PC-9 (cell line): ENCODE data around the gene SPATA21.

Experiments used
- CTCF ChIP-seq: fragments of 200-600 bp; sonication (generic); conservative IDR thresholded peaks from 2 replicates; pipeline ENCODE4 v1.6.1; 2017; ENCODE audit warnings: mixed run types, antibody characterized with exemption, mild to moderate bottlenecking, moderate library complexity
- EZH2 ChIP-seq: fragments of 200-600 bp; sonication (generic); IDR thresholded peaks from 2 replicates; pipeline ENCODE4 v1.8.0; 2017; ENCODE audit warnings: antibody characterized with exemption, low read depth

- TF ChIP-seq CTCF (no peak), EZH2 (no peak)
Observed at GRCh38 chr1:16406868-16407267, 30.4 kb downstream of the SPATA21 start.
